Measurements from ENCODE around the gene RAB18.
A peak's percentile ranks its signal among the peaks of the same experiment; 100 is the strongest.

Gene RAB18

GRCh38 chr10:27527666-27528295, 23.7 kb downstream of the RAB18 start:
- Mint-ChIP-seq H3K27ac (no peak overlapping the region), H3K36me3 (peaks cover 29% of the 10 kb centered on the region), H3K9me3 (no peaks in the 10 kb centered on the region), H3K4me3 (no peak overlapping the region), H3K4me1 (peaks cover 70% of the 10 kb centered on the region)
- DNase-seq (ENCODE audit: low spot score in 2 of 2) (no peak), ATAC-seq (peak; percentile 52)

GRCh38 chr10:27529010-27529783, 25.1 kb downstream of the RAB18 start:
- peaks cover 58% of the 10 kb centered on the region for H3K4me1 Mint-ChIP-seq
- H3K27ac Mint-ChIP-seq, result peak overlapping the region; percentile 63
- peaks cover 18% of the 10 kb centered on the region for H3K36me3 Mint-ChIP-seq
- ATAC-seq (no peak), DNase-seq (ENCODE audit: low spot score in 2 of 2) (no peak)
- H3K9me3 Mint-ChIP-seq, result no peaks in the 10 kb centered on the region
- no peak overlapping the region for H3K4me3 Mint-ChIP-seq

GRCh38 chr10:27530477-27530876, 26.4 kb downstream of the RAB18 start:
- peak; percentile 53 for ATAC-seq

GRCh38 chr10:27531336-27531847, 27.3 kb downstream of the RAB18 start:
- Mint-ChIP-seq H3K27ac (peak overlapping the region; percentile 83), H3K4me1 (peaks cover 42% of the 10 kb centered on the region), H3K9me3 (no peaks in the 10 kb centered on the region), H3K4me3 (peak overlapping the region; percentile 24), H3K36me3 (peaks cover 15% of the 10 kb centered on the region)
- ATAC-seq (no peak), DNase-seq (ENCODE audit: low spot score in 2 of 2) (no peak)

More at GRCh38 chr10:27530477-27530876, 26.4 kb downstream of the RAB18 start:
- DNase-seq (ENCODE audit: low spot score in 2 of 2), result no peak
- Mint-ChIP-seq H3K4me3 (no peak overlapping the region), H3K4me1 (peaks cover 46% of the 10 kb centered on the region), H3K9me3 (no peaks in the 10 kb centered on the region), H3K27ac (no peak overlapping the region), H3K36me3 (peaks cover 15% of the 10 kb centered on the region)

- no peak overlapping the region for H3K27ac Mint-ChIP-seq
- ATAC-seq, result no peak
- H3K4me3 Mint-ChIP-seq, result no peak overlapping the region
Measured at GRCh38 chr10:27534161-27534700, 30.1 kb downstream of the RAB18 start.

GRCh38 chr10:27535317-27535716, 31.2 kb downstream of the RAB18 start:
- ATAC-seq, result no peak
- no peak overlapping the region for H3K27ac Mint-ChIP-seq
- no peak overlapping the region for H3K4me3 Mint-ChIP-seq

More at GRCh38 chr10:27534161-27534700, 30.1 kb downstream of the RAB18 start:
- Mint-ChIP-seq H3K4me1 (peaks cover 15% of the 10 kb centered on the region), H3K36me3 (peaks cover 33% of the 10 kb centered on the region), H3K9me3 (no peaks in the 10 kb centered on the region)
- DNase-seq (ENCODE audit: low spot score in 2 of 2), result no peak

GRCh38 chr10:27536437-27536836, 32.3 kb downstream of the RAB18 start:
- Mint-ChIP-seq H3K4me3 (no peak overlapping the region), H3K27ac (no peak overlapping the region), H3K36me3 (peaks cover 23% of the 10 kb centered on the region), H3K9me3 (no peaks in the 10 kb centered on the region), H3K4me1 (peaks cover 14% of the 10 kb centered on the region)
- ATAC-seq (no peak), DNase-seq (ENCODE audit: low spot score in 2 of 2) (no peak)

More at GRCh38 chr10:27535317-27535716, 31.2 kb downstream of the RAB18 start:
- H3K4me1 Mint-ChIP-seq, result peaks cover 10% of the 10 kb centered on the region
- DNase-seq (ENCODE audit: low spot score in 2 of 2), result no peak
- peaks cover 34% of the 10 kb centered on the region for H3K36me3 Mint-ChIP-seq
- H3K9me3 Mint-ChIP-seq, result no peaks in the 10 kb centered on the region

- Mint-ChIP-seq H3K27ac (no peak overlapping the region), H3K4me3 (no peak overlapping the region), H3K4me1 (peaks cover 18% of the 10 kb centered on the region), H3K36me3 (peaks cover 28% of the 10 kb centered on the region), H3K9me3 (no peaks in the 10 kb centered on the region)
- no peak for ATAC-seq
- DNase-seq (ENCODE audit: low spot score in 2 of 2), result no peak
Measured at GRCh38 chr10:27537166-27537565, 33.1 kb downstream of the RAB18 start.

GRCh38 chr10:27537787-27538186, 33.7 kb downstream of the RAB18 start:
- H3K9me3 Mint-ChIP-seq, result no peaks in the 10 kb centered on the region

GRCh38 chr10:27540672-27541071, 36.6 kb downstream of the RAB18 start:
- peaks cover 32% of the 10 kb centered on the region for H3K4me1 Mint-ChIP-seq
- peak overlapping the region; percentile 56 for H3K27ac Mint-ChIP-seq
- DNase-seq (ENCODE audit: low spot score in 2 of 2) (no peak), ATAC-seq (peak; percentile 42)
- no peak overlapping the region for H3K4me3 Mint-ChIP-seq
- peaks cover 42% of the 10 kb centered on the region for H3K36me3 Mint-ChIP-seq
- no peaks in the 10 kb centered on the region for H3K9me3 Mint-ChIP-seq

More at GRCh38 chr10:27537787-27538186, 33.7 kb downstream of the RAB18 start:
- no peak for DNase-seq (ENCODE audit: low spot score in 2 of 2)
- Mint-ChIP-seq H3K4me3 (no peak overlapping the region), H3K27ac (peak overlapping the region; percentile 30), H3K4me1 (peaks cover 25% of the 10 kb centered on the region), H3K36me3 (peaks cover 30% of the 10 kb centered on the region)
- ATAC-seq, result no peak

- ATAC-seq, result peak; percentile 80
- Mint-ChIP-seq H3K27ac (peak overlapping the region; percentile 56), H3K4me1 (peaks cover 35% of the 10 kb centered on the region), H3K4me3 (peak overlapping the region; percentile 50), H3K36me3 (peaks cover 42% of the 10 kb centered on the region), H3K9me3 (no peaks in the 10 kb centered on the region)
- DNase-seq (ENCODE audit: low spot score in 2 of 2), result no peak
Measured at GRCh38 chr10:27541796-27542729, 38.0 kb downstream of the RAB18 start.

- ATAC-seq (no peak), DNase-seq (ENCODE audit: low spot score in 2 of 2) (no peak)
- Mint-ChIP-seq H3K4me3 (peak overlapping the region; percentile 50), H3K27ac (peak overlapping the region; percentile 56), H3K4me1 (peaks cover 41% of the 10 kb centered on the region), H3K36me3 (peaks cover 38% of the 10 kb centered on the region), H3K9me3 (no peaks in the 10 kb centered on the region)
Measured at GRCh38 chr10:27542812-27543211, 38.7 kb downstream of the RAB18 start.

GRCh38 chr10:27547047-27547446, 42.9 kb downstream of the RAB18 start:
- ATAC-seq (no peak), DNase-seq (ENCODE audit: low spot score in 2 of 2) (no peak)
- Mint-ChIP-seq H3K9me3 (no peaks in the 10 kb centered on the region), H3K4me3 (no peak overlapping the region), H3K27ac (peak overlapping the region; percentile 1), H3K4me1 (peaks cover 24% of the 10 kb centered on the region), H3K36me3 (peaks cover 16% of the 10 kb centered on the region)

GRCh38 chr10:27547482-27547881, 43.4 kb downstream of the RAB18 start:
- peak overlapping the region; percentile 1 for H3K27ac Mint-ChIP-seq
- no peak for DNase-seq (ENCODE audit: low spot score in 2 of 2)

More at GRCh38 chr10:27547482-27547881, 43.4 kb downstream of the RAB18 start:
- peaks cover 14% of the 10 kb centered on the region for H3K36me3 Mint-ChIP-seq
- no peak for ATAC-seq
- H3K4me1 Mint-ChIP-seq, result peaks cover 19% of the 10 kb centered on the region
- no peaks in the 10 kb centered on the region for H3K9me3 Mint-ChIP-seq
- no peak overlapping the region for H3K4me3 Mint-ChIP-seq

All from stimulated activated effector memory CD8-positive, alpha-beta T cell treated with anti-CD3 and anti-CD28 coated beads, Interleukin-12 subunit alpha, Interleukin-12 subunit beta, amount 100 ng/mL, for 72 hours (primary cell).